KOPT-K1 (cell line): Measurements from ENCODE around the gene CELF2.
"Not testable (repeated sequence)": the region's sequence is repeated elsewhere in the genome, so short reads cannot be mapped to it uniquely, and the experiment has no call there.

Experiments
- H3K27ac ChIP-seq: fragments of 200-600 bp; sonication (generic); 2 replicates; pipeline ENCODE4 v1.5.1; 2016; ENCODE audit warnings: antibody characterized with exemption, mild to moderate bottlenecking, low read depth, low read length; ENCODE audit not compliant: poor library complexity, severe bottlenecking
- H3K36me3 ChIP-seq: fragments of 200-600 bp; sonication (generic); 2 replicates; pipeline ENCODE4 v1.5.1; 2017; ENCODE audit warnings: antibody characterized with exemption, mild to moderate bottlenecking, low read length, moderate library complexity; ENCODE audit not compliant: insufficient read depth
- H3K9me3 ChIP-seq: fragments of 200-600 bp; sonication (generic); 2 replicates; pipeline ENCODE4 v1.5.1; 2017; ENCODE audit warnings: antibody characterized with exemption, low read length, mild to moderate bottlenecking; ENCODE audit not compliant: insufficient read depth, poor library complexity, severe bottlenecking

Gene CELF2

DNA sequence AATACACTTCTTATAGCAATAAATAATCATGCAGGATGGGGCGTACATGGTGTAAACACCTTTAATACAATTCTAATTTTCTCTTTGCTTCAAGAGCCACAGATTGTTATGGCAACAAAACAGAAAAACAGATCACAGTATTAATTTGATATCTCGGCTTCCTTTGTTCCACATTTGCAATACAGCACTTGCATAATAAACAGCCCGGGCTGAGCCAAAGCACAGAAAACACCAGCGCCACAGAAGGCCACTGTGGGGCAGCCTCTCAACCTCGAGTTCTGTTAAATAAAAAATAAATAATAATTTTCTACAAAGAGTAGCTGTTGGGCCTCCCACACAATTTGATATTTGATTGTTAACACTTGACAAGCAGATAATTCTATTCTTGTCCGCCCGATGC lies 337.9 kb downstream of the CELF2 start:
- Histone ChIP-seq H3K27ac (no peak overlapping the region), H3K9me3 (peaks cover 5% of the 10 kb centered on the region), H3K36me3 (no peaks in the 10 kb centered on the region)

DNA sequence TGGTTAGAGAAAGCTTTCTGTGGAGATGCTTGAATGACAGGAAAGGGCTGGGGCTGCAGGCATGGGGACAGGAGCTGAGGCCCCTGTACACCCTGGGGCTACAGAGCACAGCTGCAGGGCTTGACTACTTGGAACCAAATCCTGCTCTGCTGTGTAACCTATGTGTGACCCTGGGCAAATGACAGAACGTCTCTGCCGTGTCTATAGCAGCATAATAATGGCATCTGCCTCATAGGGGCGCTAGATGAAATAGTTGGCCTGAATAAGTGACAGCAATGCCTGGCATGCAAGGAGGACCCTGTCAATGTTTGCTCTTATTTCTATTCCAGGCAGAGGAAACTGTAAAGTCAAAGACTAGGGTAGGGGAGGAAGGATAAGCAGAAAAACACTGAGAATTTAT lies 339.8 kb downstream of the CELF2 start:
- no peaks in the 10 kb centered on the region for H3K36me3 ChIP-seq
- no peak overlapping the region for H3K27ac ChIP-seq
- peaks cover 5% of the 10 kb centered on the region for H3K9me3 ChIP-seq

DNA sequence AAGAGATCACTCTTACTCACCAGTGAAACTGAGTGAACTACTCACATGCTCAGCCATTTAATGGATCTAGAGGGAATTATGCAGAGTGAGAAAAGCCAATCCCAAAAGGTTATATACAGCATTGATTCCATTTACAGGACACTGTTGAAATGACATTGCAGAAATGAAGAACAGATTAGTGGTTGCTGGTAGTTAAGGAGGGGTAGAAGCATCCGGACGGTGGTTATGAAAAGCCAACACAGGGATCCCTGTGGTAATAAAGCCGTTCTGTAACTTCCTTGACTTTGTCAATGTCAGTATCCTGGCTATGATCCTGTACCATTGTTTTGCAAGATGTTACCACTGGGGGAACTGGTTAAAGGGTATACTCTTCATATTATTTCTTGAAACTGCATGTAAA lies 340.3 kb downstream of the CELF2 start:
- Histone ChIP-seq H3K36me3 (no peaks in the 10 kb centered on the region), H3K9me3 (peaks cover 5% of the 10 kb centered on the region), H3K27ac (no peak overlapping the region)

DNA sequence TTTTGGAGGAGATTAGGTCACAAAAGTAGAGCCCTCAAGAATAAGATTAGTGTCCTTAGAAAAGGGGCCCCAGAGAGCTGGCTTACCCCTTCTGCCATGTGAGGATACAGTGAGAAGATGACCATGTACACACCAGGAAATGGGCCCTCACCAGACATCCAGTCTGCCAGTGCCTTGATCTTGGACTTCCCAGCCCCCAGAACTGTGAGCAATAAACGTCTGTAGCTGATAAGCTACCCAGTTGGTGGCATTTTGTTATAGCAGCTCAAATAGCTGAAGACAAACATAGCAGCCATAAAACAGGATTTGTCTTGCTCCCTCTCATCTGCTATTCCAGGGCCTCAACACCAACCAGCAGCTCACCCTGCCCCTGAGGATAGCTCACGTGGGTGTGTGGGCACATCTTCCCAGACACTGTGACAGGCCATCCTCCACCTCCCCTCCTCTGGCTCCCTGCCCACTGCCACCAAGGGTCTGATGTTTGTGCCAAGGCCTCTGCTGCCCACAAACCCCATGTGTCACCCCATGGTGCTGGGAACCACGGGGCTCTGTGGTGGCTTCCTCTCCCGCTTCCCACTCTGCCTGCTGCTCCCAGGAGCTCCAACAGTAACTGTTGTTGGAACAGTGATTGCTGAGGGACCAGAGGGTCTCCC lies 341.4 kb downstream of the CELF2 start:
- Histone ChIP-seq H3K36me3 (no peaks in the 10 kb centered on the region), H3K9me3 (peaks cover 5% of the 10 kb centered on the region), H3K27ac (no peak overlapping the region)

DNA sequence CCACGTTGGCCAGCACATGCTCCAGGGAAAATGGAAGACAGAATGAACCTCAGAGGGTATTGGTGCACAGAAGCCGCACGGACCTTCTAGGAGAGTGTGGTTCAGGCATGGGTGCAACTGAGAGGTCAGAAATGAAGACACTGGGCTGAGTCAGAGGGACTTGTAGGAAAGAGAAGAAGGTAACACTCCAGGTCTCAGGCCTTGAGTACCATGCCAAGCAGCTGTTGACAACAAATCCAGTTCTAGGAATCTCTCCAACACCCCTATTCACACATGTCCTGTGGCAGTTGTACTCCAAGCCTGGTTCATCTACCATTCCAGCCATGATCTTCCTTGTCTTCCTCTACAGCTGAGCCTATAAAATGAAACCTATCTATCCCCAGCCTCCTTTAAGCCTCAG lies 342.2 kb downstream of the CELF2 start:
- no peak overlapping the region for H3K27ac ChIP-seq
- H3K36me3 ChIP-seq: no peaks in the 10 kb centered on the region
- H3K9me3 ChIP-seq: peaks cover 5% of the 10 kb centered on the region

DNA sequence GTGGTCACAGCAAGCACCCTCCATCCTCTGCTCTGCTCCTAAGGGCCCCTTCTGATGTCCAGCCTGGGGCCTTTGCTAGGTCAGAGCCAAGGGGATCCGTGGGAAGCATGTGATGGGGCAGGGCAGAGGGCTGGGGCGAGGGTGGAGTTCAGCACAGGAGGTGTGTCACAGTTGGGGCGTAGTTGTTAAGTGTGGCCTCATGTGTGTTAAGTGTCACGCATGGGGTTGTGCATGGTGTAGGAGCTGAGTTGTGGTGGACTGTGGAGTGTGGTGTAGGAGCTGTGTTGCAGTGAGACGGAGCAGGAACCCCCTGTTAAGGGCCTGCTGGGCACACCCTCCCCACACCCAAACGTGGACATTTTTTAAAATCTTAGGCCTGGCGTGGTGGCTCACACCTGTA lies 345.8 kb downstream of the CELF2 start:
- Histone ChIP-seq H3K36me3 (no peaks in the 10 kb centered on the region), H3K9me3 (peaks cover 5% of the 10 kb centered on the region), H3K27ac (no peak overlapping the region)

DNA sequence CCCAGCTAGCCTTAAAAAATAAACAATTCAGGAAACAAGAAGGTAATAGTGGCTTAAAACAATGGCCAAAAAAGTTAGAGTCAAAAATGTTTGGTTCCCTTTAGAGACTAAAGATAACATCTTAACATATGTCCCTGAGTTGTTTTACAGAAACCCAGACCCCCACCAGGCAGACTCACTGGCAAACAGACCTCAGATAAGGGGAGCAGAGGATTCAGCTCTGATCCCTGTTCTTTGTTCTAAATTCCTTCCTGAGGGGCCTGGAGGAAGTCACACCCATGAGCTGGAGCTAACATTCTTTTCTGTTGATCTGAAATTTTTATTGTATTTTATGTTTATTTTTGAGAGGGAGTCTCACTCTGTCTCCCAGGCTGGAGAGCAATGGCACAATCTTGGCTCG lies 346.6 kb downstream of the CELF2 start:
- Histone ChIP-seq H3K36me3 (no peaks in the 10 kb centered on the region), H3K27ac (no peak overlapping the region), H3K9me3 (peaks cover under 1% of the 10 kb centered on the region)

DNA sequence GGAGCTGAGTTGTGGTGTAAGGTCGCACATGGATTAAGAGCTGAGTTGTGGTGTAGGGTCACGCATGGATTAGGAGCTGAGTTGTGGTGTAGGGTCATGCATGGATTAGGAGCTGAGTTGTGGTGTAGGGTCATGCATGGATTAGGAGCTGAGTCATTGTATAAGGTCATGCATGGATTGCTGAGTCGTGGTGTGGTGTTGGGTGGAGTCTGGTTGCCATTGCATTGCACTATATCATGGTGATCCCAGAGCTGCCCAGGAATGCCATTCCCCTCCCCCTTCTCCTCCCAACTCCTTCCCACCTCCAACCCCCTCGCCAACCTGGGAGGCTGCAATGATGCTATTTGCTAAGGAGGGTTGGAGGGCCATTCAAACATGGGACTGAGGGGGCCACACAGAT lies 349.2 kb downstream of the CELF2 start:
- H3K9me3 ChIP-seq, H3K27ac ChIP-seq, H3K36me3 ChIP-seq: not testable (repeated sequence)

DNA sequence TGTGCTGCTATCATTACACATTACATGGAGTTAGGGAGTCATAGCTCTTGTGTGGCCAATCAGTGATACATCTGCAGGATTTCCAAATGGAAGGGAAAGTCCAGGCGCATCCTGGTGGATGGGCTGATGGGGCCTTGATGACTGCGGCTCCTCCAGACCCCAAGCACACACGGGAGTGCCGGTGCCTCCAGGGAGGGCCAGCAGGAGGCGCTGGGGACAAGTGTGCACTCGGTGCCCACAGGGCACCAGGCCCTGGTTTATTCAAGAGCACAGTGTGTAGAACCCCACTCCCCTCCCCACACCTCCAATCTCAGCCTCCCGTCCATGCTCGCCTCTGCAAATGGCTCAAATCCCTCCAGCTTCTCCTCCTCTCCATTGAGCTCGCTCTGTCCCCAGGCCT lies 349.8 kb downstream of the CELF2 start:
- no peaks in the 10 kb centered on the region for H3K36me3 ChIP-seq
- no peak overlapping the region for H3K27ac ChIP-seq
- H3K9me3 ChIP-seq: no peaks in the 10 kb centered on the region

DNA sequence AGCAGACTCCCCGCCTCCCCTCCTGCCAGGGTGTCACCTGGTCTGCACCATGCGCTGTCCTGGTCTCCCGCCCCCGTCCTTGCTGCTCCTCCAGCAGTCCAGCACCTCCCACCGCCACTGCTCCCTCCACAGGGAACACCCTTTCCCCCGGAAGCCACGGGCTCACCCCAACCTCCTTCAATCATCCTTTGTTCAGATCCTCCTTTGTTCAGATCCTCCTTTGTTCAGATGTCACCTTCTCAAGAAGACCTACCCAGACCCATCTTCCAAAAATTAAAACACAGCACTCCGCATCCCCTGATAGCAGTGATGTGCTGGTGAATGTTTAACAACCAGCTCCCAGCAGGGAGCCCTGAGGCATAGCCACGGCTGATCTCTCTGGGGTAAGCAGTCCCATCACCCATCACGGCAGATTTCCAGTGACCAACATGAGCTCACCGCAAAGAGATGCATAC lies 356.1 kb downstream of the CELF2 start:
- no peaks in the 10 kb centered on the region for H3K36me3 ChIP-seq
- H3K27ac ChIP-seq: no peak overlapping the region
- H3K9me3 ChIP-seq: no peaks in the 10 kb centered on the region

DNA sequence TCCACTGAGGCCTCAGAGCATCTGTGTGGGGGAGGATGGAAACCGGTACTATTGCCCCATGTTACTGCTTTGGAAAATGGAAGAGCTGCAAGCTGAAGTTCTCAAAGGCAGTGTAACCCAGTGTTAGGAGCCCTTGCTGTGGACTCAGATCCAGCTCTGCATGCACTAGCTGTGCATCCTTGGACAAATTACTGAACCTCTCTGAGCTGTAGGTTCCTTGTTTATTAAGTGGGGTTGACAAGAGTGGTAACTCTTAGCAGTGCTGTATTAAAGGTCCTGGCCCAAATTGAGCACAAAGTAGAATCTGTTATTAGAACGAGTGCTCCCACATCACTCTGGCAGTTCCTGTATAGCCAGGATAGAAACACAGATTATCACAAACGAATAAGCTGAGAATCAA lies 359.6 kb downstream of the CELF2 start:
- H3K36me3 ChIP-seq: no peaks in the 10 kb centered on the region
- no peak overlapping the region for H3K27ac ChIP-seq
- H3K9me3 ChIP-seq: no peaks in the 10 kb centered on the region

DNA sequence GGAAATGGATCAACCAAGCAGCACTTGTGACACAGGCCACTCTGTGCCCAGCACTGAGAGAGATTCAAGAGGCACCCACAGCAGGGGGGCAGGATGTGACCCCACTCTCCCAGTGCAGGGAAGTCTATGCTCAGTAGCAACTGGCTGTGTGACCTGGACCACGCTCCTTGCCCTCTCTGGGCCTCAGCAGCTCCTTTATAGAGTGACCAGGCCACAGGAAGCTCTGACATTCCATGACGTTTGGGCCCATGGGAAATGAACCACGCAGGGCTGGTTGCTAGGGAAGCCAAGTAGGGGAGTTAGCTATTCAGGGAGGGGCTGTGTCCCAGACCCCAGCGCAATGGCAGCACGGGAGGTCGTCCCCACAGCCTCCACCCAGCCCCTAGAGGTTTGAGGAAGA lies 361.2 kb downstream of the CELF2 start:
- Histone ChIP-seq H3K9me3 (no peaks in the 10 kb centered on the region), H3K27ac (no peak overlapping the region), H3K36me3 (no peaks in the 10 kb centered on the region)

DNA sequence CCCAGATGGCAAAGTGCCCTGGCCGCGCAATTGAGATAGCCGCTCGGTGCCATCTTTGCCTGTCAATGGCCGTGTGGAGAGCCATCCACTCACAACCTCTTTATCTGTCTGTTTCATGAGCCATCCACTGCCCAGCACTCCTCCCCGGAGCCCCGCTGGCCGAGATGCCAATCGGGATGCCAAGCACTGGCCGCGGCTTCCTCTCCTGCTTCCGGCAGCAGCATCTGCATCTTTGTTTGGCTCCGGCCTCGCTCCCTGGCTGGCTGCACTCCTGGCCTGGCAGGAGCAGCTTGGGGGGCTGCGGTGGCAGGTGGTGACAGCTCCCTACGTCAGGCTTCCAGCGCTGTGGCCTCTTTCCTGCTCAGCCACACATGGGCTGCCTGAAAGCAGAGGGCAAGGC lies 362.1 kb downstream of the CELF2 start:
- Histone ChIP-seq H3K9me3 (no peaks in the 10 kb centered on the region), H3K27ac (no peak overlapping the region), H3K36me3 (no peaks in the 10 kb centered on the region)

DNA sequence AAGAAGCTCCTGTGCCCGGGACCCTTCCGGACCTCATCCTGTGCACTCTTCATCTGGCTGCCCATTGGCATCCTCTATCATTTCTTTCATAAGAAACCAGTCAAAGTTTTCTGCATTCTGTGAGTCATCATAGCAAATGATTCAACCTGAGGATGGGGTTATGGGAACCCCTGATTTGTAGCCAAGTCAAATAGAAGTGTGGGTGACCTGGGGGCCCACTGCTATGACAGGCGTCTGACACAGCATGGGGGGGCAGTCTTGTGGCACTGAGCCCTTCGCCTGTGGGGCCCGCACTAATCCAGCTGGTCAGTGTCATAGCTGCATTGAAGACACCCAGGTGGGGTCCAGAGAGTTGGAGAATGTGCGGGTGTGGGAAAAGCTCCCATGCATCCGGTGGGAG lies 363.4 kb downstream of the CELF2 start:
- H3K36me3 ChIP-seq: no peaks in the 10 kb centered on the region
- no peaks in the 10 kb centered on the region for H3K9me3 ChIP-seq
- H3K27ac ChIP-seq: no peak overlapping the region

DNA sequence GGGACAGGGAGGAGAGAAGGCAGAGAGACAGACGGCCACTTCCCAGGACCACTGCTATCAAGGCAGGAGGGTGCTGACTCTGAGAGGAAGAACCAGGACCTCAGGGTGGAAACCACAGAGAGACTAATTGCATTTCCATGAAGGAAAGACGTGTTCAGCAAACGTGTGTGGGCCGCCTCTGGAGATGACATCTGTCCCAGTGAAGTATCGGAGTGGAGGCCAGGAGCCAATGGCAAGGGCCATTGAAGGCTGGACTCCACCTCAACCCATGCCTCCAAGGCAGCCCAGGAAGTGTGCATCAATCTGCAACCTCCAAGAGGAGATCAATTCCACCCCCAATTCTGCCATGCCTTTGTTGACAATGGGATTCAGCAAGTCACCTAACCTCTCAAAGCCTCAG lies 363.8 kb downstream of the CELF2 start:
- Histone ChIP-seq H3K9me3 (no peaks in the 10 kb centered on the region), H3K36me3 (no peaks in the 10 kb centered on the region), H3K27ac (no peak overlapping the region)

DNA sequence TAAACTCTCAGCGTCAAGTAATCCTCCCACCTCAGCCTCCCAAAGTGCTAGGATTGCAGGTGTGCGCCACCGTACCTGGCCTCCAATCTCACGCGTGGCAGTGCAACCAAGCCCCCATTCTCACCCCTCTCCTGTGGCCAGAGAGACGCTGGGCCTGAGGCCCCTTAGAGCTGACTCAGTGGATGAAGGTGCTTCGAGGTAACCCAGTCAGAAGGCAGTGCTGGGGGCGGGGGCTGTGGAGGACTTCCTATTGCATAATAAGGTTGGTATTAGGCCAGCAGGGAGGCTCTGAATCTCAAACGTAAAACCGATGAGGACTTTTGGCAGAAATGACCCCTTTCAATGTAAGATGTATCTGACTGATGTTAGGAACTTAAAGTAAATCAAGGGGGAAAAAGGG lies 364.5 kb downstream of the CELF2 start:
- Histone ChIP-seq H3K9me3 (no peaks in the 10 kb centered on the region), H3K36me3 (no peaks in the 10 kb centered on the region), H3K27ac (no peak overlapping the region)
